MCF 10A (cell line): ENCODE data around the gene CDK11B. TPM values are rescaled to one million over a fixed set of nuclear protein-coding genes. Genes with fewer than 3 reads are reported as not detected.

Experiments
- BruUV-seq: library from RNA; stranded (reverse); fragments of 400-500 nt; replicated peaks from 2 replicates; lab custom pipeline; 2021; lab: Mats Ljungman, UMichigan
- CTCF ChIA-PET: fragments of 300-600 bp; sonication (Branson Sonifier 250); formaldehyde crosslinking; extraction: SDS; loops from one replicate; lab custom pipeline; 2021; ENCODE audit warnings: antibody characterized with exemption, inconsistent platforms; lab: Yijun Ruan, JAX
- POLR2A ChIA-PET: fragments of 300-600, 350-650 bp; sonication (Branson Sonifier 250); formaldehyde crosslinking; extraction: SDS; loops from one replicate; lab custom pipeline; 2020; ENCODE audit warnings: antibody characterized with exemption, inconsistent platforms; lab: Yijun Ruan, JAX
- DNase-seq: peaks from one replicate; pipeline ENCODE4 v3.0.0-alpha.2; 2018; ENCODE audit not compliant: unreplicated experiment
- H3K27ac Mint-ChIP-seq: one replicate; pipeline ENCODE4 v1.8.0; 2022; ENCODE audit warnings: mild to moderate bottlenecking, low read depth, mixed read lengths; ENCODE audit not compliant: unreplicated experiment
- H3K27me3 Mint-ChIP-seq: one replicate; pipeline ENCODE4 v1.8.0; 2022; ENCODE audit warnings: mixed read lengths; ENCODE audit not compliant: insufficient read depth, unreplicated experiment
- H3K36me3 Mint-ChIP-seq: one replicate; pipeline ENCODE4 v1.8.0; 2022; ENCODE audit warnings: mild to moderate bottlenecking, moderate library complexity, mixed read lengths; ENCODE audit not compliant: insufficient read depth, unreplicated experiment
- H3K4me1 Mint-ChIP-seq: one replicate; pipeline ENCODE4 v1.8.0; 2022; ENCODE audit warnings: mixed read lengths; ENCODE audit not compliant: insufficient read depth, unreplicated experiment
- H3K4me3 Mint-ChIP-seq: one replicate; pipeline ENCODE4 v1.8.0; 2022; ENCODE audit warnings: mild to moderate bottlenecking, moderate library complexity, mixed read lengths; ENCODE audit not compliant: unreplicated experiment
- H3K9me3 Mint-ChIP-seq: one replicate; pipeline ENCODE4 v1.8.0; 2022; ENCODE audit warnings: mixed read lengths; ENCODE audit not compliant: unreplicated experiment
- CTCF ChIP-seq: fragments of 200-600 bp; IDR thresholded peaks from one replicate; pipeline ENCODE4 v1.8.0; 2022; ENCODE audit warnings: antibody characterized with exemption, mild to moderate bottlenecking; ENCODE audit not compliant: unreplicated experiment
- intact Hi-C: fragments of 100-400 bp; cut with micrococcal nuclease; formaldehyde crosslinking; loops from 2 replicates; pipeline ENCODE4 v1.14.1; 2022
- total RNA-seq: library from RNA; stranded (reverse); gene quantifications from 2 replicates; pipeline ENCODE4 v1.2.3, GENCODE V29; 2022

CDK11B gene
- total RNA-seq, 1 experiment from 2014 or later: 32.0 TPM

- no peaks in the 10 kb centered on the region for H3K27me3 Mint-ChIP-seq
- intact Hi-C loops: no loop called here
- ChIA-PET CTCF (interaction anchor here (0.6 kb wide), 1 partner anchor 14 kb away, joined by 3 read pairs; no protein-coding TSS in a partner anchor), POLR2A (interaction anchor here (0.6 kb wide), 1 partner anchor 302 kb away, joined by 3 read pairs; no protein-coding TSS in a partner anchor)
- H3K4me3 Mint-ChIP-seq: no peak overlapping the region
- no TSS peak for BruUV-seq
- TF ChIP-seq CTCF: no peak
- no peak overlapping the region for H3K27ac Mint-ChIP-seq
- H3K36me3 Mint-ChIP-seq: no peaks in the 10 kb centered on the region
- H3K9me3 Mint-ChIP-seq: no peaks in the 10 kb centered on the region
- no peak for DNase-seq
- H3K4me1 Mint-ChIP-seq: peaks cover 15% of the 10 kb centered on the region
These were observed 46.8 kb downstream of the CDK11B start for GRCh38 chr1:1612104-1612400.

- peaks cover 15% of the 10 kb centered on the region for H3K4me1 Mint-ChIP-seq
- H3K27ac Mint-ChIP-seq: no peak overlapping the region
- no peak overlapping the region for H3K4me3 Mint-ChIP-seq
- no peak for TF ChIP-seq CTCF
- no peaks in the 10 kb centered on the region for H3K36me3 Mint-ChIP-seq
- POLR2A ChIA-PET: no interaction called here
- H3K27me3 Mint-ChIP-seq: no peaks in the 10 kb centered on the region
- CTCF ChIA-PET: no interaction called here
- intact Hi-C loops: no loop called here
- no peaks in the 10 kb centered on the region for H3K9me3 Mint-ChIP-seq
- no peak for DNase-seq
- no TSS peak for BruUV-seq
These were observed 48.0 kb downstream of the CDK11B start for GRCh38 chr1:1610796-1611195.

GRCh38 chr1:1609822-1610485, 48.9 kb downstream of the CDK11B start:
- H3K27ac Mint-ChIP-seq: no peak overlapping the region
- no peaks in the 10 kb centered on the region for H3K9me3 Mint-ChIP-seq
- H3K27me3 Mint-ChIP-seq: no peaks in the 10 kb centered on the region
- CTCF ChIA-PET: no interaction called here
- no peaks in the 10 kb centered on the region for H3K36me3 Mint-ChIP-seq
- peaks cover 15% of the 10 kb centered on the region for H3K4me1 Mint-ChIP-seq
- no peak for DNase-seq
- intact Hi-C loops: no loop called here
- no peak for TF ChIP-seq CTCF
- BruUV-seq: no TSS peak
- H3K4me3 Mint-ChIP-seq: no peak overlapping the region
- POLR2A ChIA-PET: interaction anchor here (0.7 kb wide), 1 partner anchor 235 kb away, joined by 3 read pairs; the partner anchor contains the start of gene AURKAIP1

GRCh38 chr1:1606232-1606631, 52.6 kb downstream of the CDK11B start:
- CTCF ChIA-PET: no interaction called here
- no peaks in the 10 kb centered on the region for H3K27me3 Mint-ChIP-seq
- no peaks in the 10 kb centered on the region for H3K36me3 Mint-ChIP-seq
- BruUV-seq: no TSS peak
- POLR2A ChIA-PET: no interaction called here
- no peaks in the 10 kb centered on the region for H3K4me1 Mint-ChIP-seq
- no peak for DNase-seq
- H3K4me3 Mint-ChIP-seq: no peak overlapping the region
- no peak for TF ChIP-seq CTCF
- no peaks in the 10 kb centered on the region for H3K9me3 Mint-ChIP-seq
- no peak overlapping the region for H3K27ac Mint-ChIP-seq
- intact Hi-C loops: no loop called here
